HL-60 (cell line): Measurements from ENCODE around the gene DIP2C.

Experiments used
- DNase-seq, 2 experiments: peaks; one replicate each; pipeline ENCODE4 v3.0.0-alpha.2; 2010 to 2020; ENCODE audit warnings: low read depth in 1 of 2, low spot score in 1 of 2
- H3K27ac ChIP-seq: fragments of 250-450 bp; sonication (Bioruptor Pico); replicated peaks from 2 replicates; pipeline ENCODE4 v1.5.1; 2020; ENCODE audit warnings: mild to moderate bottlenecking, moderate library complexity
- H3K27me3 ChIP-seq: fragments of 250-450 bp; sonication (Bioruptor Pico); 2 replicates; pipeline ENCODE4 v1.5.1; 2021; ENCODE audit warnings: mild to moderate bottlenecking, moderate library complexity; ENCODE audit not compliant: insufficient read depth, poor library complexity, severe bottlenecking
- H3K4me3 ChIP-seq: replicated peaks from 2 replicates; pipeline ENCODE4 v1.5.1; 2011; ENCODE audit warnings: mild to moderate bottlenecking, control low read depth, low read length; ENCODE audit not compliant: insufficient read depth
- GABPA ChIP-seq: IDR thresholded peaks from 2 replicates; pipeline ENCODE4 v1.6.1; 2012; ENCODE audit warnings: low read depth
- POLR2AphosphoS5 ChIP-seq: IDR thresholded peaks from 2 replicates; pipeline ENCODE4 v1.6.1; 2012; ENCODE audit warnings: low read depth
- SPI1 ChIP-seq: IDR thresholded peaks from 2 replicates; pipeline ENCODE4 v1.6.1; 2012; ENCODE audit warnings: low read depth, mild to moderate bottlenecking, borderline replicate concordance
- TF ChIP-seq, protein P1 (sequence below): IDR thresholded peaks from one replicate; pipeline ENCODE4 v1.5.1; 2011; ENCODE audit warnings: low read length, control low read depth, inconsistent platforms; ENCODE audit not compliant: insufficient read depth
- TF ChIP-seq, protein P2 (sequence below): IDR thresholded peaks from 2 replicates; pipeline ENCODE4 v1.6.1; 2012; ENCODE audit warnings: low read depth; ENCODE audit not compliant: insufficient replicate concordance

Gene DIP2C

DNA sequence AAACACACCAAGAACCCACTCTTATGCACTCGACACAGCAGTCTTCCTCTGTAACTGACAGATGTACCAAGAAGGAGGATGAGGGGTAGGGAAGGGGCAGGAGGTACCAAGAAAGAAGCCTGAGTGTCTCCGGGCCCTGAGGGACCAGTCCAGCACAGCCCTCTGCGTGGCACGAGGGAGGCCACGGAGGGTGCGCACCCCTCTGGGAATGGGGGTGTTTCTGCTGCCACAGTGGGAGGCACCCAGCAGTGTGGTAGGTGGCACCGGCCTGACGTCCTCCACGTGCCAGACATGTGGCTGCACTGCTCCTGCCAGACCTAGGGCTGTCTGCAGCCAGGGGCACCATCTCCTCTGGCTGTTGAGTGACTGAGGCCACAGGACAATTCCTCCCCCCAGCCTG lies 399.9 kb downstream of the DIP2C start:
- no peak for TF ChIP-seq GABPA
- TF ChIP-seq POLR2AphosphoS5 = no peak
- TF ChIP-seq, protein P1, sequence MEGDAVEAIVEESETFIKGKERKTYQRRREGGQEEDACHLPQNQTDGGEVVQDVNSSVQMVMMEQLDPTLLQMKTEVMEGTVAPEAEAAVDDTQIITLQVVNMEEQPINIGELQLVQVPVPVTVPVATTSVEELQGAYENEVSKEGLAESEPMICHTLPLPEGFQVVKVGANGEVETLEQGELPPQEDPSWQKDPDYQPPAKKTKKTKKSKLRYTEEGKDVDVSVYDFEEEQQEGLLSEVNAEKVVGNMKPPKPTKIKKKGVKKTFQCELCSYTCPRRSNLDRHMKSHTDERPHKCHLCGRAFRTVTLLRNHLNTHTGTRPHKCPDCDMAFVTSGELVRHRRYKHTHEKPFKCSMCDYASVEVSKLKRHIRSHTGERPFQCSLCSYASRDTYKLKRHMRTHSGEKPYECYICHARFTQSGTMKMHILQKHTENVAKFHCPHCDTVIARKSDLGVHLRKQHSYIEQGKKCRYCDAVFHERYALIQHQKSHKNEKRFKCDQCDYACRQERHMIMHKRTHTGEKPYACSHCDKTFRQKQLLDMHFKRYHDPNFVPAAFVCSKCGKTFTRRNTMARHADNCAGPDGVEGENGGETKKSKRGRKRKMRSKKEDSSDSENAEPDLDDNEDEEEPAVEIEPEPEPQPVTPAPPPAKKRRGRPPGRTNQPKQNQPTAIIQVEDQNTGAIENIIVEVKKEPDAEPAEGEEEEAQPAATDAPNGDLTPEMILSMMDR = no peak
- TF ChIP-seq SPI1 = no peak
- TF ChIP-seq, protein P2, sequence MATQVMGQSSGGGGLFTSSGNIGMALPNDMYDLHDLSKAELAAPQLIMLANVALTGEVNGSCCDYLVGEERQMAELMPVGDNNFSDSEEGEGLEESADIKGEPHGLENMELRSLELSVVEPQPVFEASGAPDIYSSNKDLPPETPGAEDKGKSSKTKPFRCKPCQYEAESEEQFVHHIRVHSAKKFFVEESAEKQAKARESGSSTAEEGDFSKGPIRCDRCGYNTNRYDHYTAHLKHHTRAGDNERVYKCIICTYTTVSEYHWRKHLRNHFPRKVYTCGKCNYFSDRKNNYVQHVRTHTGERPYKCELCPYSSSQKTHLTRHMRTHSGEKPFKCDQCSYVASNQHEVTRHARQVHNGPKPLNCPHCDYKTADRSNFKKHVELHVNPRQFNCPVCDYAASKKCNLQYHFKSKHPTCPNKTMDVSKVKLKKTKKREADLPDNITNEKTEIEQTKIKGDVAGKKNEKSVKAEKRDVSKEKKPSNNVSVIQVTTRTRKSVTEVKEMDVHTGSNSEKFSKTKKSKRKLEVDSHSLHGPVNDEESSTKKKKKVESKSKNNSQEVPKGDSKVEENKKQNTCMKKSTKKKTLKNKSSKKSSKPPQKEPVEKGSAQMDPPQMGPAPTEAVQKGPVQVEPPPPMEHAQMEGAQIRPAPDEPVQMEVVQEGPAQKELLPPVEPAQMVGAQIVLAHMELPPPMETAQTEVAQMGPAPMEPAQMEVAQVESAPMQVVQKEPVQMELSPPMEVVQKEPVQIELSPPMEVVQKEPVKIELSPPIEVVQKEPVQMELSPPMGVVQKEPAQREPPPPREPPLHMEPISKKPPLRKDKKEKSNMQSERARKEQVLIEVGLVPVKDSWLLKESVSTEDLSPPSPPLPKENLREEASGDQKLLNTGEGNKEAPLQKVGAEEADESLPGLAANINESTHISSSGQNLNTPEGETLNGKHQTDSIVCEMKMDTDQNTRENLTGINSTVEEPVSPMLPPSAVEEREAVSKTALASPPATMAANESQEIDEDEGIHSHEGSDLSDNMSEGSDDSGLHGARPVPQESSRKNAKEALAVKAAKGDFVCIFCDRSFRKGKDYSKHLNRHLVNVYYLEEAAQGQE = no peak
- H3K27me3 ChIP-seq = no peaks in the 10 kb centered on the region

DNA sequence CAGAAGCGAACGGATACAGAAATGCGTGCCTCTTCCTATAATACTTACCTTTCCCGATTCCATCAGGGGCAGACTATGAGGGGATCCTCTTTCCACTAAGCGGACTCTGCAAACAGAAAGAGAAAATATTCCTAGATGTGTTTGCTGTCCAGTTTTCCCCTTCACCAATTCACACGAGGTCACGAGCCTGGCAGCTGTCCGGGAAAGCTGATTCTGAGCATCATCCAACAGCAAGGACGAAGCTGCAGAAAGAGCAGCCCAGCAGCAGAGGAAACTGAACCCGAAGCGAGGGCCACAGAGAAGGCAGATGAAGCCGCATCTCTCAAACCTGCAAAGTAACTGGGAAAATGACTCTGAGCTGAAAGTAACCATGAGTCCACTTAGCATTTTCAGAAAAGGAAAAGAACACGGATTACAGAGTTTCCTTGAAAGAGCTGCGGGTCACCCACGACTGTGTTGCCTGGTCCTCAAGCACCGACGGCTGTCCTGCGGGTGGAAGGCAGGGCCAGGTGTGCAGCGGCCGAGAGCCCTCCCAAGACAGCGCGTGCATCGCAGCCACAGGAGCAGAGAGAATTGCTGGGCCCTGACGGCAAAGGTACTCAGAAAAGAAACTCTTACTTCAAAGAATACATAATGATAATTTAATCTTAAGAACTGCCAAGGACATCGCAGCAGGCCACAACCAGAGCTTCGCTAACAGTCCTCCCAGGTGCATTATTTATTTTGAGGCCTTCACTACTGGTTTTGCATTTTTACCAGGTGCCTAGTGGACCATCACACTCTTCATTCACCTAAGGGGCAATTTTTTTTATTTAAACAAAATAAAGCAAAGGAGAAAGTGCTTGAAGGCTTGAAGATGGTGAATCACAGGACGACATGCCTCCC lies 400.9 kb downstream of the DIP2C start:
- TF ChIP-seq POLR2AphosphoS5 (no peak), SPI1 (no peak), GABPA (no peak)
- TF ChIP-seq, protein P1 = no peak
- TF ChIP-seq, protein P2 = no peak
- Histone ChIP-seq H3K27ac (no peak overlapping the region), H3K4me3 (no peak overlapping the region), H3K27me3 (no peaks in the 10 kb centered on the region)
- DNase-seq = no peak

More for the DNA sequence above, 399.9 kb downstream of the DIP2C start:
- H3K4me3 ChIP-seq = no peak overlapping the region
- DNase-seq = no peak
- H3K27ac ChIP-seq = no peak overlapping the region

DNA sequence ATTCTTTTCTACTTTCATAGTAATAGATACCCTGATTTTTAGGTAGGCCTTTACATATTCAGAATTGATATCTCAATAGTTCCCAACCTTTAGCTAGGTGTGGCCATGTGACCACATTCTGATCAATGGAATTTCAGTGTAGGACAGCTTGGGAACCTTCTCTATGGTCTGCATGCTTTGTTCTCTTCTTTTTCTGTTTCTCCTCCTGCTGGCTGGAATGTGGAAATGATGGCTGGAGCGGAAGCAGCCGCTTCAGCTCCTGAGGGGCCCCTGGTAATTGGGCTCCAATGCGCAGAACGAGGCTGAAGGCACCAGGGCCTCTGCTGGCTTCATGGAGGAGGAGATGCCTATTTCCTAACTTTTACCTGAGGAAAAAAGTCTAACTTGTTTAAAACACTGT lies 401.7 kb downstream of the DIP2C start:
- TF ChIP-seq SPI1 (no peak), POLR2AphosphoS5 (no peak), GABPA (no peak)
- TF ChIP-seq, protein P1 = no peak
- TF ChIP-seq, protein P2 = no peak
- Histone ChIP-seq H3K27me3 (no peaks in the 10 kb centered on the region), H3K27ac (no peak overlapping the region), H3K4me3 (no peak overlapping the region)
- DNase-seq = no peak
